Endothelial cell of umbilical vein (primary cell): ENCODE measurements around the gene AKAP4.

Experiments
- EZH2 ChIP-seq: IDR thresholded peaks from 2 replicates; pipeline ENCODE4 v1.6.1; 2012; ENCODE audit warnings: borderline replicate concordance, low read depth, mild to moderate bottlenecking, moderate library complexity, low read length, inconsistent platforms; ENCODE audit not compliant: severe bottlenecking
- FOS ChIP-seq: IDR thresholded peaks from 2 replicates; pipeline ENCODE4 v1.6.1; 2011; ENCODE audit warnings: mild to moderate bottlenecking, low read length, moderate library complexity, borderline replicate concordance; ENCODE audit not compliant: insufficient read depth
- GATA2 ChIP-seq: IDR thresholded peaks from 2 replicates; pipeline ENCODE4 v1.7.0; 2011; ENCODE audit warnings: low read depth, mild to moderate bottlenecking, moderate library complexity, mixed read lengths, low read length; ENCODE audit not compliant: insufficient read length, insufficient read depth
- MAX ChIP-seq: IDR thresholded peaks from 2 replicates; pipeline ENCODE4 v1.6.1; 2011; ENCODE audit not compliant: insufficient read depth, insufficient read length
- POLR2A ChIP-seq: IDR thresholded peaks from 2 replicates; pipeline ENCODE4 v1.6.1; 2012; ENCODE audit warnings: low read depth, mild to moderate bottlenecking, control low read depth, low read length
- TF ChIP-seq, protein P1 (sequence below), 2 donors: IDR thresholded peaks; 1 replicate in 1 of 2; 2 replicates in 1 of 2; pipeline ENCODE4 v1.5.1; 2011; ENCODE audit warnings: low read length in 2 of 2, mild to moderate bottlenecking in 2 of 2, moderate library complexity in 2 of 2, control low read depth in 1 of 2, inconsistent platforms in 1 of 2, low read depth in 1 of 2; ENCODE audit not compliant: insufficient read depth in 1 of 2; ENCODE audit errors: extremely low read depth in 1 of 2

DNA sequence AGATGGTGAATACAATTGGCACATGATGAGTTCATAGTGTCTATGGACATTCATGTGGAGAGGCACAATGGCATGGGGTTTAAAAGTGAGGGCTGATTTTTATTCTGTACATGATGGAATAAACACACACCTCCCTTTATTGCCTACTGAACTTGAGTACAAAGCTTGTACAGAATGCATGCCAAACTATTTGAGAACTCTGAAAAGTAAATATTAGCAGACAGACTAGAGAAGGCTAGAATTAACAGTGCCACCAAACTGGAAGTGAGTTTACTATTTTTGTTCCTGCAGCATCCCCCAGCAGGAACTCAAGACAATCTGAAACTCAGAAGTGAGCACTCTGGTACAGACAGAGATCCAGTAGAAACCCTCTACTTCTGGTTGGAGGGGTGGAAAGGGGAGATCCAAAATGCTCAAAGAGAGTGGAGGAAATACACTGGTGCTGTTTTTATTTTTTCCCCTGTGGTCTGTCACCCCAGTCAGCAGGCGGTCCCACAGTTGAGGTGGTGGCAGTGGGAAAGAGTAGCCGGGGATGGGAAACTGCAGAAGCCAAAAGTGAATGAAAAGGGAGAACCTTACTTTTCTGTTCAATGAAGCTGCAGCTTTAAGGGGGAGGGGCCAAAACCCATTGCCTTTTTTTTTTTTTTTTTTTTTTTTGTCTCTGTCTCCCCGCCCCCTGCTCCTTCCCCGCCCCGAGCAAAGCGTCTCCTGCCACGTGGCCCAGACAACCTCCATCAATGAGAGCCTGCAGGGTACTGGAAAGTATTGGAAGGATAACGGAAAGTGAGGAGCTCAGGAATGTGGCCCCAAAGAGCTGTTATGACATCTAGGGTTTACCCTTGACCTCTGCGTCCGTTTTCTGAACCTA lies 20.5 kb downstream of the AKAP4 start:
- TF ChIP-seq, protein P1, sequence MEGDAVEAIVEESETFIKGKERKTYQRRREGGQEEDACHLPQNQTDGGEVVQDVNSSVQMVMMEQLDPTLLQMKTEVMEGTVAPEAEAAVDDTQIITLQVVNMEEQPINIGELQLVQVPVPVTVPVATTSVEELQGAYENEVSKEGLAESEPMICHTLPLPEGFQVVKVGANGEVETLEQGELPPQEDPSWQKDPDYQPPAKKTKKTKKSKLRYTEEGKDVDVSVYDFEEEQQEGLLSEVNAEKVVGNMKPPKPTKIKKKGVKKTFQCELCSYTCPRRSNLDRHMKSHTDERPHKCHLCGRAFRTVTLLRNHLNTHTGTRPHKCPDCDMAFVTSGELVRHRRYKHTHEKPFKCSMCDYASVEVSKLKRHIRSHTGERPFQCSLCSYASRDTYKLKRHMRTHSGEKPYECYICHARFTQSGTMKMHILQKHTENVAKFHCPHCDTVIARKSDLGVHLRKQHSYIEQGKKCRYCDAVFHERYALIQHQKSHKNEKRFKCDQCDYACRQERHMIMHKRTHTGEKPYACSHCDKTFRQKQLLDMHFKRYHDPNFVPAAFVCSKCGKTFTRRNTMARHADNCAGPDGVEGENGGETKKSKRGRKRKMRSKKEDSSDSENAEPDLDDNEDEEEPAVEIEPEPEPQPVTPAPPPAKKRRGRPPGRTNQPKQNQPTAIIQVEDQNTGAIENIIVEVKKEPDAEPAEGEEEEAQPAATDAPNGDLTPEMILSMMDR (IDR thresholded peaks at IDR 0.05; ENCODE audit: extremely low read depth in 1 of 2, insufficient read depth in 1 of 2, low read depth in 1 of 2, low read length in 2 of 2), result no peak
- TF ChIP-seq MAX, result no peak
- TF ChIP-seq POLR2A, result no peak
- TF ChIP-seq EZH2, result no peak
- no peak for TF ChIP-seq GATA2
- no peak for TF ChIP-seq FOS
